ENCODE measurements around the gene KLRC1. TPM values are rescaled to one million over a fixed set of nuclear protein-coding genes. Genes with fewer than 3 reads are reported as not detected.
A peak's percentile ranks its signal among the peaks of the same experiment; 100 is the strongest.
"Not testable (repeated sequence)": the region's sequence is repeated elsewhere in the genome, so short reads cannot be mapped to it uniquely, and the experiment has no call there.

The KLRC1 gene
- total RNA-seq, 2 experiments from 2014 or later: 7.8 to 12.1 TPM

DNA sequence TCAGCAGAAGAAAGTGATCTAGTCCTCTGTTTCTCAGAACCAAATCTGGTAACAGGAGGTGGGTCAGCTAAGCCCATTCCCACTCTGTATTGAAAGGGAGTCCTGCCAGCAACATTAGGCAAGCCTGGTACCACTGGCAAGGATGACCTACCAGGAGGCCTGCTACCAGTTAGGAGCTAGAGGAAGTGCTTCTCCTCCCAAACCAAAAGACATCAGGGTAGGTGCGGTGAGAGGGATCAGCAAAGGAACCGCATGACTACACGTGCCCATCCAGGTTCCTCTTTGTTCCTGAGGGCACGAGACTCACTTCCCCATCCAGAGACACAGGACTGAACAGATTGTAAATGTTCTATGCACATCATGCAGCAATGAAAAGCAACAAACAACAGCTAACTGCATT is 46.5 kb downstream of the KLRC1 start:
- POLR2A ChIA-PET: interaction anchor here (0.9 to 2.7 kb wide), 10 partner anchors 9 to 153 kb away, joined by 3 to 13 read pairs (median 8); no protein-coding TSS in a partner anchor
- H3K9me3 Mint-ChIP-seq: peaks cover 2% of the 10 kb centered on the region

GRCh38 chr12:10405294-10405693 is 47.9 kb downstream of the KLRC1 start:
- peak; percentile 35 for ATAC-seq (ENCODE audit: low read depth)
- no peak for DNase-seq
- Mint-ChIP-seq H3K4me3 (peak overlapping the region; percentile 75), H3K27ac (no peak overlapping the region), H3K4me1 (peaks cover 44% of the 10 kb centered on the region), H3K9me3 (peaks cover 2% of the 10 kb centered on the region), H3K36me3 (peaks cover 21% of the 10 kb centered on the region), H3K27me3 (no peaks in the 10 kb centered on the region)
- POLR2A ChIA-PET: interaction anchor here (0.5 to 2.7 kb wide), 6 partner anchors 9 to 158 kb away, joined by 3 to 13 read pairs (median 4); no protein-coding TSS in a partner anchor

More for the DNA sequence above, 46.5 kb downstream of the KLRC1 start:
- Mint-ChIP-seq H3K27ac (peak overlapping the region; percentile 87), H3K36me3 (peaks cover 16% of the 10 kb centered on the region), H3K4me3 (peak overlapping the region; percentile 91), H3K27me3 (no peaks in the 10 kb centered on the region), H3K4me1 (peaks cover 40% of the 10 kb centered on the region)
- peak; percentile 39 for DNase-seq
- ATAC-seq (ENCODE audit: low read depth): peak; percentile 7

DNA sequence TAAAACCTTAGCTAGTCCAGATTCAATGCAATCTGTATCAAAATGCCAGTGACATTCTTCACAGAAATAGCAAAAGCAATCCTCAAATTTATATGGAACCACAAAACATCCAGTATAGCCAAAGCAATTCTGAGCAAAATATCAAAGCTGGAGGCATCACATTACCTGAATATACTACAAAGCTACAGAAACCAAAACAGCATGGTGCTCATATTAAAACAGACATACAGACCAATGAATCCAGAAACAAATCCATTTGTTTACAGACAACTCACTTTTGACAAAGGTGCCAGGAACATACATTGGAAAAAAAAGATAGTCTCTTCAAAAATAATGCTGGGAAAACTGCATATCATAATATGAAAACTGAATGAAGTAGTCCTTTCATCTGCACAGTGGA is 48.4 kb downstream of the KLRC1 start:
- Mint-ChIP-seq H3K27ac (peak overlapping the region; percentile 47), H3K4me1 (peaks cover 48% of the 10 kb centered on the region), H3K27me3 (no peaks in the 10 kb centered on the region), H3K36me3 (peaks cover 21% of the 10 kb centered on the region), H3K4me3 (peak overlapping the region; percentile 75), H3K9me3 (peaks cover 2% of the 10 kb centered on the region)
- ATAC-seq (ENCODE audit: low read depth) (no peak), DNase-seq (no peak)
- POLR2A ChIA-PET: interaction anchor here (0.5 to 1.6 kb wide), 6 partner anchors 9 to 644 kb away, joined by 3 to 9 read pairs (median 3); partner anchors contain the start of gene CD69

DNA sequence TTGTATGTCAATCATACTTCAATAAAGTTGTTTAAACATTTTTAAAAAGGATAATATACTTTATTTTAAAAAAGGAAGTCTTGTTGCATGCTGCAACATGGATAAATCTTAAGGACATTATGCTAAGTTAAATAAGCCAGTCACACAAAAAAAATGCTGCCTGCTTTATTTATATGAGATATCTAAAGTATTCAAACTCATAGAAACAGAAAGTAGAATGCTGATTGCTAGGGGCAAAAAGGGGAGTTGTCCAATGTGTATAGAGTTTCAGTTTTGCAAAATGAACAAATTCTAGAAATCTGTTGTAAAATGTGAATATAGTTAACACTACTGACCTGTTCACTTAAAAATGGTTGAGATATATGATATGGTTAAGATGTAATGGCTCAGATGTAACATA is 52.3 kb downstream of the KLRC1 start:
- POLR2A ChIA-PET: interaction anchor here (0.8 to 1.1 kb wide), 2 partner anchors 32 to 159 kb away, joined by 3 read pairs; no protein-coding TSS in a partner anchor
- DNase-seq (no peak), ATAC-seq (ENCODE audit: low read depth) (peak; percentile 45)
- Mint-ChIP-seq H3K9me3 (peaks cover 2% of the 10 kb centered on the region), H3K27me3 (no peaks in the 10 kb centered on the region), H3K4me1 (peaks cover 47% of the 10 kb centered on the region), H3K36me3 (peaks cover 23% of the 10 kb centered on the region), H3K27ac (peak overlapping the region; percentile 67), H3K4me3 (peak overlapping the region; percentile 76)

GRCh38 chr12:10398168-10398567 is 55.0 kb downstream of the KLRC1 start:
- peak overlapping the region; percentile 79 for H3K27ac Mint-ChIP-seq
- POLR2A ChIA-PET: interaction anchor here (1.9 to 8.4 kb wide), 5 partner anchors 9 to 163 kb away, joined by 4 to 117 read pairs (median 10); no protein-coding TSS in a partner anchor
- H3K4me3 Mint-ChIP-seq: peak overlapping the region; percentile 70

DNA sequence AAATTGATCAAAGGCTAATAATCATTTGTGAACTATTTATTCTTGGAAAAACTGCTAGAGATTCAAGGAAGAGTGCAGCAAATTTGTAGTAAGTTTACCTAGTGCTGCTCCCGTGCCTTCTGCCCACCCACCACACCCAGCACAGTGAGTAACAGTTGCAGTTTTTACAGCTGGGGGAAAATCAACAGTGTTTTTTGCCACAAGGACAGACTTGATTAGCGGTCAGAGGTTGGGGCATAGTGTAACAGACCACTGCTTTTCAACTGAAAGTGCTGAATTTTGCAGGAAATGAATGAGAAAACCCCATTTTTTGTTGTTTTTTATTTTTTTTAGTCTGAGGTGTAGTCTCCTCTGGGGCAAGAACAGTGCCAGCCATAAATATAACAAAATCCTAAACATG is 55.9 kb downstream of the KLRC1 start:
- ATAC-seq (ENCODE audit: low read depth) (peak; percentile 8), DNase-seq (no peak)
- Mint-ChIP-seq H3K4me3 (peak overlapping the region; percentile 70), H3K36me3 (peaks cover 11% of the 10 kb centered on the region), H3K27ac (peak overlapping the region; percentile 77), H3K27me3 (no peaks in the 10 kb centered on the region), H3K9me3 (no peaks in the 10 kb centered on the region), H3K4me1 (peaks cover 63% of the 10 kb centered on the region)
- POLR2A ChIA-PET: interaction anchor here (1.4 to 8.4 kb wide), 7 partner anchors 10 to 164 kb away, joined by 4 to 117 read pairs (median 10); no protein-coding TSS in a partner anchor

More at GRCh38 chr12:10398168-10398567, 55.0 kb downstream of the KLRC1 start:
- no peak for DNase-seq
- no peaks in the 10 kb centered on the region for H3K9me3 Mint-ChIP-seq
- peaks cover 14% of the 10 kb centered on the region for H3K36me3 Mint-ChIP-seq
- H3K4me1 Mint-ChIP-seq: peaks cover 58% of the 10 kb centered on the region
- H3K27me3 Mint-ChIP-seq: no peaks in the 10 kb centered on the region
- ATAC-seq (ENCODE audit: low read depth): no peak

DNA sequence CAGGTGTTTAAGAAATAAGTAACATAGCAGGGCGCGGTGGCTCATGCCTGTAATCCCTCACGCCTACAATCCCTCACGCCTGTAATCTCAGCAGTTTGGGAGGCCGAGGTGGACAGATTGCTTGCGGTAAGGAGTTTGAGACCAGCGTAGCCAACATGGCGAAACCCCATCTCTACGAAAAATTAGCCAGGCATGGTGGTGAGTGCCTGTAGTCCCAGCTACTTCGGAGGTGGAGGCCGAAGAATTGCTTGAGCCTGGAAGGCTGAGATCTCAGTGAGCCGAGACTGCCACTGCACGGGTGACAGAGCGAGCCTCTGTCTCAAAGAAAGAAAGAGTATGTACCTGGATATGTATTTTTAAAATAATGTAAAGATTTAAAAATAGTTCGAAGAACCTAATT is 57.0 kb downstream of the KLRC1 start:
- not testable (repeated sequence) for H3K36me3 Mint-ChIP-seq; H3K9me3 Mint-ChIP-seq; DNase-seq; ATAC-seq (ENCODE audit: low read depth); H3K27me3 Mint-ChIP-seq
- POLR2A ChIA-PET: interaction anchor here (0.7 to 8.4 kb wide), 13 partner anchors 8 to 528 kb away, joined by 3 to 117 read pairs (median 5); partner anchors contain the start of gene KLRC4
- peaks cover 62% of the 10 kb centered on the region for H3K4me1 Mint-ChIP-seq
- H3K27ac Mint-ChIP-seq: peak overlapping the region; percentile 54
- H3K4me3 Mint-ChIP-seq: peak overlapping the region; percentile 18

Other genes starting within 250 kb of the KLRC1 start
- gene GABARAPL1, start 240.5 kb downstream of the KLRC1 start, total RNA-seq: 10 to 100 TPM; 50.9 to 56.2 TPM
- 10 to 100 TPM; 19.8 to 30.6 TPM for gene KLRD1, start 145.5 kb downstream of the KLRC1 start, total RNA-seq
- 100 to 1,000 TPM; 319 to 355 TPM for gene KLRK1, start 63.3 kb downstream of the KLRC1 start, total RNA-seq
- 10 to 100 TPM; 37.8 to 38.4 TPM for gene KLRC4, start 43.6 kb downstream of the KLRC1 start, total RNA-seq
- gene KLRC3, start 32.8 kb downstream of the KLRC1 start, total RNA-seq: 1 to 10 TPM; 3.0 to 5.6 TPM
- gene KLRC2, start 17.4 kb downstream of the KLRC1 start, total RNA-seq: 1 to 10 TPM; 4.4 to 7.9 TPM
- under 1 TPM; 0.79 to 0.89 TPM for gene EIF2S3B, start 52.5 kb upstream of the KLRC1 start, total RNA-seq
- 10 to 100 TPM; 40.0 to 41.5 TPM for gene MAGOHB, start 160.2 kb upstream of the KLRC1 start, total RNA-seq
- gene STYK1, start 220.7 kb upstream of the KLRC1 start, total RNA-seq: 1 to 10 TPM; 3.1 TPM